NCI-H2081 (cell line): ENCODE results near the gene LMAN1L.

ENCODE experiments used
- DNase-seq, 2 experiments: peaks; one replicate each; lab custom pipeline; 2025; lab: John Stamatoyannopoulos, UW

The LMAN1L gene

DNA sequence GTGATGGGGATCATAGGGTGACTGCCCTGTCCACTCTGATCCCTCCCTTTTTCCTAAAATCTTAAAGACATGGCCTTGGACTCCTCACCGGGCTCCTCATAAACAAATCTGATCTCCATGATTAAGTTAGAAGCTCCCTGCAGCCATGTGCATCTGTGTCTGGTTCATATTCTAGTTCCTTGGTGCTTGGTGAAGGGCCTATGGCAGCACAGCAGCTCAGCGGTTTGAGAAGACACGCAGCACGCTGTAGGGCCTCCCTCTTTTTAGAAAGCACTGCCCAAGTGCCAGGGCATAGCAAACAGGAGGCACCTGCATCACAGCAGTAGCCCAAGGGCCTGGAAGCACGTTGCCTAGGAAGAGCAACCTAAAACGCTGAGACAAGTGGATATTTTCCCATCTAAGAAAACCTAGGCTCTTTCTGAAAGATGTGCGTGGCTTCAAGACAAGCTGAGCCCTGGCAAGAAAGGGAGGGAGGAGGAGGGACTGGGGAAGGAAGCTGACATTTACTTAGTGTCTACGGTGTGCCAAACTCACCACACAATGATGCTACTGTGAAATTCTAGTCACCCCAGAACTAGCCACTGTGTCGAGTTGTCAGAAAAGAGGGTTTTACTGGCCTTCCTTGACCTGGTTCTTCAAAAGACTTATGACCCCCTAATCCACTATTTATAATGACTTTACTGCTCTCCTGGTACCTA lies 45.2 kb downstream of the LMAN1L start:
- DNase-seq, result no peak

- no peak for DNase-seq
Observed at GRCh38 chr15:74858369-74858740, 45.7 kb downstream of the LMAN1L start.

DNA sequence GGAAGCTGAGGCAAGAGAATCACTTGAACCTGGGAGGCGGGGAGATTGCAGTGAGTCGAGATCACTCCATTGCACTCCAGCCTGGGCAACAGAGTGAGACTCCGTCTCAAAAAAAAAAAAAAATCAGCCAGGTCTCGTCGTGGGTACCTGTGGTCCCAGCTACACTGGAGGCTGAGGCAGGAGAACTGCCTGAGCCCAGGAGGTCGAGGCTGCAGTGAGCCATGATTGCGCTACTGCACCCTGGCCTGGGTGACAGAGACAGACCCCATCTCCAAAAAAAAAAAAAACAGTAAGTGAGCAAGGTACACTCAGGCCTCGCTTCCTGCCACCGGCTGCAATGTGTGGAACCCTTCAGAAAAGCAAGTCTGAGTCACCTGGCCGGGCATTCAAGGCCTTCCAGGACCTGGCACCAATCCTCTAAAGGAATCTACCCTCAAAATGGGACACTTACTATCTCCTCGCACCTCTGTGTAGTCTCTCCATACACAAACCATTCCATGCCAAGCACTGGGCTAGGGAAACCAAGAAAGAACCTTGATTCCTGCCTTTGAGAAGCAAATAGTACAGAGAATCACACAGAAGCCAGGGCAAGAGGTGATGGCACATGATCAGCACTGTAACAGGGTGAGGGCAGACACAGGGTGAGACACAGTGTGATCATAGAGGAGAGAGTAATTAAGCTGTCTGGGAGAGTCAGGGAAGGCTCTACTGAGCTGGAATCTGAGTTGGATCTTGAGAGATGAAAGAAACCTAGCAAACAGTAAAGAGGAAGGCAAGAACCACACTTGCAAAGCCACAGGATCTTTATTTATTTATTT lies 50.8 kb downstream of the LMAN1L start:
- no peak for DNase-seq

DNA sequence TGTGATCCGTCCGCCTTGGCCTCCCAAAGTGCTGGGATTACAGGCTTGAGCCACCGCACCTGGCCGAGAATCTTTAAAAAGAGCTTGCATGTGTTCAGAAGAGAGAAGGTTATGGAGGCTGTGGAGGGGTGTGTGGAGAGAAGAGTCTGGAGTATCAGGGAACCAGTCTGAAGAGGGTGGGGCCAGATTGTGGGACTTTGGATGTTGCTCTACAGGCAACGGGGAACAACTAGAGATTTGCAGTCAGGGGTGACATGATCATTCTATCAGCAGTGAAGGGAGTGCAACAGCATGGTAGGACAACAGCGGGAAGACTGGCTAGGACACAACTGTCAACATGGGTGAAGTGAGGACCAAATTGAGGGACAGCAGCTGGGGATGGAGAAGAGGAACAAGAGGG lies 51.7 kb downstream of the LMAN1L start:
- no peak for DNase-seq

- no peak for DNase-seq
Observed at GRCh38 chr15:74865316-74865715, 52.7 kb downstream of the LMAN1L start.

DNA sequence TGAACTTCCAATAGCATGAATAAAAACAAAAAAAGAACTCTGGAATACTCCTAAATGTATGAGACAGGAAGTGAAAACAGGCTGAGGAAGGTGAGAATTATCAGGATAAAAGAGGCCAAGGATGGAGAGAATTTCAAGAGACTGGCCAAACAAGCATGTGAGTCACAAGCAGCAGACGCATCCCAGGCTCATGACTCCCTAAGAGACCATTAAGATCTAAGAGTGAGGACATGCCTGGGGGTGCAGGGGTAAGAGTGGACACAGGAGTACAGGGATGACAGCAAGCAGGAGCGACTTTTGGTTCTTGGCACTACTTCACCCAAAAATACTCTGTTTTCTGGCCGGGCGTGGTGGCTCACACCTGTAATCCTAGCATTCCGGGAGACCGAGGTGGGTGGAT lies 53.5 kb downstream of the LMAN1L start:
- DNase-seq, result no peak

GRCh38 chr15:74867466-74868038 lies 54.9 kb downstream of the LMAN1L start:
- DNase-seq, result no peak

- DNase-seq, result no peak
Observed at GRCh38 chr15:74868059-74868458, 55.4 kb downstream of the LMAN1L start.

GRCh38 chr15:74869372-74869725 lies 56.7 kb downstream of the LMAN1L start:
- no peak for DNase-seq

- no peak for DNase-seq
Observed at GRCh38 chr15:74869726-74870407, 57.2 kb downstream of the LMAN1L start.

- no peak for DNase-seq
Observed at GRCh38 chr15:74870436-74871215, 58.0 kb downstream of the LMAN1L start.

GRCh38 chr15:74872702-74873035 lies 60.0 kb downstream of the LMAN1L start:
- DNase-seq, result no peak

DNA sequence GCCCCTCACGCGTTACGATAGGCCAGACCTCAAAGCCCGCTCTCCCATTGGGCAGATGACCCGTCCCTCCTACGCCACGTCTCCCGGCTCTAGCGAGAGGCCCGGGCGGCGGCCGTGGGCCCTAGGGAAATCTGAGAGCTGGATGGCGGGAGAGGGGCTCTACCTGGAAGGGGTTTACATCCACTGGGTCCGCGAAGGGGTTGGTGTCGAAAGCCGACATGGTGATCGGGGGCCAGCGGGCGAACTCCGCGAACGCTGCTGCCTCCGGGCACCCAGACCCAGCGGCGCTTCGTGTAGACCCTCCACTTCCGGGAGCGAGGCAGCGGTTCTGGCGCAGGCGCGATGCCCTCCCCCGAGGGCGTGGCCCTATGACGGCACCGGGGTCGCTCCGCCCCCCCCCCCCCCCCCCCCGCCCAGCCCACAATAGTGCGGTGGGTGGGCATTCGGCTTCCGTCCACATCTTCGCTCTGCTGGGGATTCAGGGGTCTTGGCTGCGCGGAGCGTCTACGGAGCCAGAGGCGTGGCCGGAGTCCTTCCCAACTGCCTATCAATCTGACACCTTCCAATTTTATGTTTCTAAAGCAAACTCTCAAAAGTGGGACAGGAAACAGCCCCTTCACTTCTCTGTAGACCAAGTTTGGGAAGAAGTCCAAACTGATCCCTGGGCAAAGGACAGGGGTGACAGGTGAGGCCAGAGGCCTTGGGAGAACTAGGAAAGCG lies 60.6 kb downstream of the LMAN1L start, which contains the start of gene SCAMP2:
TSS of gene SCAMP2 (minus strand) at position 330 of the 720 bp plus-strand sequence. CDS start at position 220, 110 bp downstream.
- DNase-seq, result peak; percentile 91 to 92

- DNase-seq, result peak in 1 of 2 experiments; percentile 21
Observed at GRCh38 chr15:74873756-74874424, 61.3 kb downstream of the LMAN1L start.
